MCF 10A (cell line): Measurements from ENCODE around the gene SIX4. TPM values are rescaled to one million over a fixed set of nuclear protein-coding genes. Genes with fewer than 3 reads are reported as not detected.
A peak's percentile ranks its signal among the peaks of the same experiment; 100 is the strongest.

Experiments
- BruUV-seq: library from RNA; stranded (reverse); fragments of 400-500 nt; replicated peaks from 2 replicates; lab custom pipeline; 2021; lab: Mats Ljungman, UMichigan
- CTCF ChIA-PET: fragments of 300-600 bp; sonication (Branson Sonifier 250); formaldehyde crosslinking; extraction: SDS; loops from one replicate; lab custom pipeline; 2021; ENCODE audit warnings: antibody characterized with exemption, inconsistent platforms; lab: Yijun Ruan, JAX
- POLR2A ChIA-PET: fragments of 300-600, 350-650 bp; sonication (Branson Sonifier 250); formaldehyde crosslinking; extraction: SDS; loops from one replicate; lab custom pipeline; 2020; ENCODE audit warnings: antibody characterized with exemption, inconsistent platforms; lab: Yijun Ruan, JAX
- DNase-seq: peaks from one replicate; pipeline ENCODE4 v3.0.0-alpha.2; 2018; ENCODE audit not compliant: unreplicated experiment
- H3K27ac Mint-ChIP-seq: one replicate; pipeline ENCODE4 v1.8.0; 2022; ENCODE audit warnings: mild to moderate bottlenecking, low read depth, mixed read lengths; ENCODE audit not compliant: unreplicated experiment
- H3K27me3 Mint-ChIP-seq: one replicate; pipeline ENCODE4 v1.8.0; 2022; ENCODE audit warnings: mixed read lengths; ENCODE audit not compliant: insufficient read depth, unreplicated experiment
- H3K36me3 Mint-ChIP-seq: one replicate; pipeline ENCODE4 v1.8.0; 2022; ENCODE audit warnings: mild to moderate bottlenecking, moderate library complexity, mixed read lengths; ENCODE audit not compliant: insufficient read depth, unreplicated experiment
- H3K4me1 Mint-ChIP-seq: one replicate; pipeline ENCODE4 v1.8.0; 2022; ENCODE audit warnings: mixed read lengths; ENCODE audit not compliant: insufficient read depth, unreplicated experiment
- H3K4me3 Mint-ChIP-seq: one replicate; pipeline ENCODE4 v1.8.0; 2022; ENCODE audit warnings: mild to moderate bottlenecking, moderate library complexity, mixed read lengths; ENCODE audit not compliant: unreplicated experiment
- H3K9me3 Mint-ChIP-seq: one replicate; pipeline ENCODE4 v1.8.0; 2022; ENCODE audit warnings: mixed read lengths; ENCODE audit not compliant: unreplicated experiment
- intact Hi-C: fragments of 100-400 bp; cut with micrococcal nuclease; formaldehyde crosslinking; loops from 2 replicates; pipeline ENCODE4 v1.14.1; 2022
- total RNA-seq: library from RNA; stranded (reverse); gene quantifications from 2 replicates; pipeline ENCODE4 v1.2.3, GENCODE V29; 2022
- TF ChIP-seq, protein P1 (sequence below): fragments of 200-600 bp; IDR thresholded peaks from one replicate; pipeline ENCODE4 v1.8.0; 2022; ENCODE audit warnings: antibody characterized with exemption, mild to moderate bottlenecking; ENCODE audit not compliant: unreplicated experiment

The SIX4 gene
- total RNA-seq, 1 experiment from 2014 or later: 13.6 TPM

- H3K4me1 Mint-ChIP-seq: peaks cover 47% of the 10 kb centered on the region
- H3K36me3 Mint-ChIP-seq: no peaks in the 10 kb centered on the region
- intact Hi-C loops: no loop called here
- peak overlapping the region; percentile 94 for H3K27ac Mint-ChIP-seq
- CTCF ChIA-PET: interaction anchor here (0.5 to 0.6 kb wide), 3 partner anchors 66 to 1298 kb away, joined by 3 to 4 read pairs (median 3); no protein-coding TSS in a partner anchor
- no peaks in the 10 kb centered on the region for H3K27me3 Mint-ChIP-seq
- no TSS peak for BruUV-seq
- DNase-seq: no peak
- POLR2A ChIA-PET: interaction anchor here (0.8 to 1.9 kb wide), 9 partner anchors 11 to 74 kb away, joined by 3 to 9 read pairs (median 4); partner anchors contain the start of gene MNAT1
- TF ChIP-seq, protein P1, sequence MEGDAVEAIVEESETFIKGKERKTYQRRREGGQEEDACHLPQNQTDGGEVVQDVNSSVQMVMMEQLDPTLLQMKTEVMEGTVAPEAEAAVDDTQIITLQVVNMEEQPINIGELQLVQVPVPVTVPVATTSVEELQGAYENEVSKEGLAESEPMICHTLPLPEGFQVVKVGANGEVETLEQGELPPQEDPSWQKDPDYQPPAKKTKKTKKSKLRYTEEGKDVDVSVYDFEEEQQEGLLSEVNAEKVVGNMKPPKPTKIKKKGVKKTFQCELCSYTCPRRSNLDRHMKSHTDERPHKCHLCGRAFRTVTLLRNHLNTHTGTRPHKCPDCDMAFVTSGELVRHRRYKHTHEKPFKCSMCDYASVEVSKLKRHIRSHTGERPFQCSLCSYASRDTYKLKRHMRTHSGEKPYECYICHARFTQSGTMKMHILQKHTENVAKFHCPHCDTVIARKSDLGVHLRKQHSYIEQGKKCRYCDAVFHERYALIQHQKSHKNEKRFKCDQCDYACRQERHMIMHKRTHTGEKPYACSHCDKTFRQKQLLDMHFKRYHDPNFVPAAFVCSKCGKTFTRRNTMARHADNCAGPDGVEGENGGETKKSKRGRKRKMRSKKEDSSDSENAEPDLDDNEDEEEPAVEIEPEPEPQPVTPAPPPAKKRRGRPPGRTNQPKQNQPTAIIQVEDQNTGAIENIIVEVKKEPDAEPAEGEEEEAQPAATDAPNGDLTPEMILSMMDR: no peak
- no peaks in the 10 kb centered on the region for H3K9me3 Mint-ChIP-seq
- peak overlapping the region; percentile 29 for H3K4me3 Mint-ChIP-seq
Observed at GRCh38 chr14:60756847-60757246, 32.7 kb upstream of the SIX4 start.

- no peak overlapping the region for H3K27ac Mint-ChIP-seq
- H3K36me3 Mint-ChIP-seq: no peaks in the 10 kb centered on the region
- no peak for DNase-seq
- H3K9me3 Mint-ChIP-seq: no peaks in the 10 kb centered on the region
- TF ChIP-seq, protein P1: no peak
- H3K4me1 Mint-ChIP-seq: peaks cover 27% of the 10 kb centered on the region
- no peaks in the 10 kb centered on the region for H3K27me3 Mint-ChIP-seq
- intact Hi-C loops: no loop called here
- H3K4me3 Mint-ChIP-seq: no peak overlapping the region
- no TSS peak for BruUV-seq
- ChIA-PET CTCF (interaction anchor here (1.0 kb wide), 1 partner anchor 15 kb away, joined by 4 read pairs; no protein-coding TSS in a partner anchor), POLR2A (interaction anchor here (1.0 kb wide), 2 partner anchors 11 to 28 kb away, joined by 3 read pairs; no protein-coding TSS in a partner anchor)
Observed at GRCh38 chr14:60753264-60754119, 29.3 kb upstream of the SIX4 start.

DNA sequence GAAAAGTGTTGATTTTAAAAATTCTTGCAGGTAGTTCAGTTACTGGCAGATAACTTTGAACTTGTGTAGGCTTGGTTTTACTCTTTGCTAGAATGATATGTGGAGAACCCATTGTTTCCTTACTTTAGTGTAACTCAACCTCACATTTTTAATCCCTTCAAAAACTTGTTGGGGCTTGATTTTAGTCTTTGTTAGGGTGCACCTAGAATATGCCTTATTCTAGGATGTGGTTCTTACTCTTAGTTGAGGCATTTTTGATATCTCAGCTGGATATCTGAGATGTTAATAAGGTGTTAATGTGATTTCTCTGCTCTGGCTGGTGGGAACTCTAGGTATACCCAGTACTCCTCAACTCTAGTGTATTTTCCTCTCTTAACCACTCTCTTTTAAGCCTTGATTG is 20.4 kb upstream of the SIX4 start:
- Mint-ChIP-seq H3K4me1 (no peaks in the 10 kb centered on the region), H3K27me3 (no peaks in the 10 kb centered on the region), H3K4me3 (no peak overlapping the region), H3K27ac (no peak overlapping the region), H3K9me3 (no peaks in the 10 kb centered on the region), H3K36me3 (peaks cover 5% of the 10 kb centered on the region)
- TF ChIP-seq, protein P1: no peak
- intact Hi-C loops: no loop called here
- BruUV-seq: no TSS peak
- ChIA-PET CTCF (no interaction called here), POLR2A (interaction anchor here (0.6 kb wide), 1 partner anchor 560 kb away, joined by 4 read pairs; no protein-coding TSS in a partner anchor)
- DNase-seq: no peak
